ENCODE results near the gene SPAAR. TPM values are rescaled to one million over a fixed set of nuclear protein-coding genes. Genes with fewer than 3 reads are reported as not detected.

Gene SPAAR, protein sequence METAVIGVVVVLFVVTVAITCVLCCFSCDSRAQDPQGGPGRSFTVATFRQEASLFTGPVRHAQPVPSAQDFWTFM
- total RNA-seq = 11.9 TPM
- long read RNA-seq, transcript SPAAR-203 (1 exons, 1,538 nt) = major isoform, 5 of 13 reads
- long read RNA-seq, partial matches to known transcripts = 0 of 13 reads
- long read RNA-seq, other reads (novel, unspliced or antisense) = 5 of 13 reads

DNA sequence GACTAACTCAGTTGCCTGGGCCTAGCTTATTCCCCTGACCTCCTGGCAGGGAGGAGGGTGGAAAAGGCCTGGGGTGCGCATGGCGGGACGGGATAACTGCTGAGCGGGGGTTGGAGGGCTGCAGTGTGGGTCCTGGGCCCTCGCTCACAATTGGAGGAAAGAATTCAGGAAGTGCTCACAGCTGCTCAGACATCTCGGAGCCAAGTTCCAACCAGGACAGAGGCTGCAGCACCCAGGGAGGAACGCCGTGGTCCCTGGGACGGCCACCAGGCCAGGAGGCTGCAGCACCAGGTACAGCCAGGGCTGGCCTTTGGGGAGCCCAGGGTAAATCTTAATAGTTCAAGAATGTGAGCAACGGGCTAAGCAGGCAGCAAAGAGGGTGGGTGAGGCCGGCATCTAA is at the start of gene SPAAR:
TSS of gene SPAAR (plus strand) at position 217 of the 400 bp plus-strand sequence. CDS start 974 bp downstream, outside the sequence.
- no peak for ATAC-seq
- peaks cover 72% of the 10 kb centered on the region for H3K4me1 ChIP-seq
- H3K36me3 ChIP-seq = no peaks in the 10 kb centered on the region
- DNase-seq = no peak
- peak within 1 kb of the TSS; percentile 39 for H3K4me3 ChIP-seq
- TF ChIP-seq, protein P1, sequence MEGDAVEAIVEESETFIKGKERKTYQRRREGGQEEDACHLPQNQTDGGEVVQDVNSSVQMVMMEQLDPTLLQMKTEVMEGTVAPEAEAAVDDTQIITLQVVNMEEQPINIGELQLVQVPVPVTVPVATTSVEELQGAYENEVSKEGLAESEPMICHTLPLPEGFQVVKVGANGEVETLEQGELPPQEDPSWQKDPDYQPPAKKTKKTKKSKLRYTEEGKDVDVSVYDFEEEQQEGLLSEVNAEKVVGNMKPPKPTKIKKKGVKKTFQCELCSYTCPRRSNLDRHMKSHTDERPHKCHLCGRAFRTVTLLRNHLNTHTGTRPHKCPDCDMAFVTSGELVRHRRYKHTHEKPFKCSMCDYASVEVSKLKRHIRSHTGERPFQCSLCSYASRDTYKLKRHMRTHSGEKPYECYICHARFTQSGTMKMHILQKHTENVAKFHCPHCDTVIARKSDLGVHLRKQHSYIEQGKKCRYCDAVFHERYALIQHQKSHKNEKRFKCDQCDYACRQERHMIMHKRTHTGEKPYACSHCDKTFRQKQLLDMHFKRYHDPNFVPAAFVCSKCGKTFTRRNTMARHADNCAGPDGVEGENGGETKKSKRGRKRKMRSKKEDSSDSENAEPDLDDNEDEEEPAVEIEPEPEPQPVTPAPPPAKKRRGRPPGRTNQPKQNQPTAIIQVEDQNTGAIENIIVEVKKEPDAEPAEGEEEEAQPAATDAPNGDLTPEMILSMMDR (IDR thresholded peaks at IDR 0.05) = no peak
- no peaks in the 10 kb centered on the region for H3K27me3 ChIP-seq (ENCODE audit: low read depth)
- no peaks in the 10 kb centered on the region for H3K9me3 ChIP-seq
- intact Hi-C loops (cut with DNase I) = no loop called here
- peak within 1 kb of the TSS; percentile 93 for H3K27ac ChIP-seq

GRCh38 chr9:35859990-35860339 is 49.3 kb upstream of the SPAAR start:
- no peak for ATAC-seq
- no peak for DNase-seq

GRCh38 chr9:35861161-35861897 is 48.0 kb upstream of the SPAAR start:
- H3K36me3 ChIP-seq = no peaks in the 10 kb centered on the region
- no peak overlapping the region for H3K4me3 ChIP-seq
- H3K9me3 ChIP-seq = no peaks in the 10 kb centered on the region
- DNase-seq (no peak), ATAC-seq (no peak)
- TF ChIP-seq, protein P1 (IDR thresholded peaks at IDR 0.05) = no peak
- no peaks in the 10 kb centered on the region for H3K4me1 ChIP-seq
- no peaks in the 10 kb centered on the region for H3K27me3 ChIP-seq (ENCODE audit: low read depth)
- intact Hi-C loops (cut with DNase I) = no loop called here
- no peak overlapping the region for H3K27ac ChIP-seq

More at GRCh38 chr9:35859990-35860339, 49.3 kb upstream of the SPAAR start:
- Histone ChIP-seq H3K4me1 (no peaks in the 10 kb centered on the region), H3K9me3 (no peaks in the 10 kb centered on the region), H3K27me3 (ENCODE audit: low read depth) (no peaks in the 10 kb centered on the region), H3K27ac (no peak overlapping the region), H3K36me3 (no peaks in the 10 kb centered on the region), H3K4me3 (no peak overlapping the region)
- intact Hi-C loops (cut with DNase I) = no loop called here
- TF ChIP-seq, protein P1 (IDR thresholded peaks at IDR 0.05) = no peak

GRCh38 chr9:35862328-35862727 is 47.0 kb upstream of the SPAAR start:
- Histone ChIP-seq H3K36me3 (no peaks in the 10 kb centered on the region), H3K4me1 (no peaks in the 10 kb centered on the region), H3K4me3 (no peak overlapping the region), H3K9me3 (no peaks in the 10 kb centered on the region), H3K27me3 (ENCODE audit: low read depth) (peaks cover 2% of the 10 kb centered on the region), H3K27ac (no peak overlapping the region)
- DNase-seq = no peak
- TF ChIP-seq, protein P1 (IDR thresholded peaks at IDR 0.05) = no peak
- ATAC-seq = no peak
- intact Hi-C loops (cut with DNase I) = no loop called here

- Histone ChIP-seq H3K27ac (no peak overlapping the region), H3K4me3 (no peak overlapping the region), H3K36me3 (no peaks in the 10 kb centered on the region), H3K9me3 (no peaks in the 10 kb centered on the region), H3K4me1 (no peaks in the 10 kb centered on the region), H3K27me3 (ENCODE audit: low read depth) (peaks cover 6% of the 10 kb centered on the region)
- intact Hi-C loops (cut with DNase I) = no loop called here
- no peak for DNase-seq
- TF ChIP-seq, protein P1 (IDR thresholded peaks at IDR 0.05) = no peak
- ATAC-seq = no peak
Measured at GRCh38 chr9:35863583-35863982, 45.7 kb upstream of the SPAAR start.

Measured in lower lobe of right lung (tissue), 2 donors.